PFSK-1 (cell line): Measurements from ENCODE around the gene LTV1.

Experiments used
- POLR2AphosphoS5 ChIP-seq: IDR thresholded peaks from 2 replicates; pipeline ENCODE4 v1.6.1; 2012; ENCODE audit warnings: low read depth, mild to moderate bottlenecking, control low read depth, low read length, moderate library complexity
- REST ChIP-seq, 2 experiments: IDR thresholded peaks; 2 replicates each; pipeline versions ENCODE4 v1.6.1 to v1.8.0; 2011 to 2012; ENCODE audit warnings: low read depth in 2 of 2, low read length in 2 of 2, control low read depth in 1 of 2, inconsistent platforms in 1 of 2, mild to moderate bottlenecking in 1 of 2, moderate library complexity in 1 of 2; ENCODE audit not compliant: insufficient read depth in 1 of 2
- SIN3A ChIP-seq: IDR thresholded peaks from 2 replicates; pipeline ENCODE4 v1.6.1; 2012; ENCODE audit warnings: mild to moderate bottlenecking, low read length, moderate library complexity, borderline replicate concordance; ENCODE audit not compliant: insufficient read depth
- TAF1 ChIP-seq: IDR thresholded peaks from 2 replicates; pipeline ENCODE4 v1.6.1; 2012; ENCODE audit warnings: low read length, control low read depth, borderline replicate concordance; ENCODE audit not compliant: insufficient read depth

DNA sequence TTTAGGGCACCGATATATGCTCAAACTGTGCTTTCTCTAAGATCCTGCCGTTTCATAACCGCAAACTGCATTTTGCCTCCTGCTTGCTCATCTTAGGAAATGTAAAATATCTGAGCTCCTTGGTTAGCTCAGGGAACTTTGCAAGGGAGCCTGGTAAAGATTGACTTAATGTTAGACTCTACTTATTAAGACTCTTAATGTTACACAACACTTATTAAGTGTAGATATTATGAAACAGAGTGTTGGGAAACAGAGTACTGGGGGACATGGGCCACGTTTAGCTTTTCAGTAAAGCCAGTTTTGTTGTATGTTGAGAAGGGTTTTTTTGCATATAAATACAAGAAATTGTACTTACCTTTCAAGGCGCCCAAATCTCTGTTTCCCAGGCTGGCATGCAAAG lies 1.9 kb downstream of the LTV1 start:
- no peak for TF ChIP-seq REST (IDR thresholded peaks at IDR 0.05; ENCODE audit: insufficient read depth in 1 of 2, low read depth in 2 of 2, low read length in 2 of 2)
- TF ChIP-seq SIN3A = no peak
- no peak for TF ChIP-seq POLR2AphosphoS5
- no peak for TF ChIP-seq TAF1
